Measurements from ENCODE around the gene ADAP1.
"Not testable (repeated sequence)": the region's sequence is repeated elsewhere in the genome, so short reads cannot be mapped to it uniquely, and the experiment has no call there.

The ADAP1 gene

DNA sequence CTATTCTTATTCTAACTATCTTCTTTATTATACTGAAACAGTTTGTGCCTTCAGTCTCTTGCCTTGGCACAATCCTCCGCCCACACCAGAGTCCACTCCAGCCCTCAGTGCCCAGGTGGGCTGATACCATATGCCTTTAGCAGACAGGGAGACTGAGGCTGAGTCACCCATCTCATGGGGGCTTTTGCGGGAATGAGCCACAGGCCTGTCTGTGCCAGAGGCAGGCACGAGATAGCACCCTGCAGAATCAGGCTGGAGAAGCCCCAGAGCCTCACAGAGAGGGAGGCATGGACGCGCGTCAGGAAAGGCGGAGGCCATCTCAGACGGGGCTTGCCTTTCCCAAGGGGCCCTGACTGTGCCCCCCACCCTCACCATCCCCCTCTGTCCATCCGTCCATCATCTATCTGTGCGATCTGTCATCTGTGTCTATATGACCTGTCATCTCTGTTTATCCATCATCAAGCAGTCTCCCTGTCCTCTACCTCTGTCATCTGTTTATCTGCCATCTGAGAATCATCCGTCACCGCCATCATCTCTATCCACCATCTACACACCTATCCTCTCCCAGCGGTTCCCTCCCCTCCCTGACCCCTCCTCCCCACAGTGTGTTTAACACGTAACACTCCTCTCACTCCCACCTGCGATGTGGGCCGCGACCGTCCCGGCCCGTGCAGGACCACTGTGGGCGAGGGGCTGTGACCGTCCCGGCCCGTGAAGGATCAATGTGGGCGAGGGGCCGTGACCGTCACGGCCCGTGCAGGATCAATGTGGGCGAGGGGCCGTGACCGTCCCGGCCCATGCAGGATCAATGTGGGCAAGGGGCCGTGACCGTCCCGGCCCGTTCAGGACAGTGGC lies 7.3 kb upstream of the ADAP1 start:
- Histone ChIP-seq H3K27me3 (ENCODE audit: control insufficient read depth, insufficient read depth, low read length) (no peaks in the 10 kb centered on the region), H3K4me3 (ENCODE audit: low read depth, low read length) (no peak overlapping the region), H3K36me3 (ENCODE audit: control insufficient read depth, insufficient read depth, low read length) (peaks cover 3% of the 10 kb centered on the region; the same call in 1 of the 2 replicates), H3K9me3 (ENCODE audit: control insufficient read depth, insufficient read depth, low read length) (no peaks in the 10 kb centered on the region), H3K4me1 (ENCODE audit: control insufficient read depth, insufficient read depth, low read length) (0 out of 2 replicates have a peak, but pooled peaks cover 6% of the 10 kb centered on the region), H3K27ac (ENCODE audit: low read depth, low read length) (no peak overlapping the region), H3K9ac (ENCODE audit: low read depth, low read length) (no peak overlapping the region)

DNA sequence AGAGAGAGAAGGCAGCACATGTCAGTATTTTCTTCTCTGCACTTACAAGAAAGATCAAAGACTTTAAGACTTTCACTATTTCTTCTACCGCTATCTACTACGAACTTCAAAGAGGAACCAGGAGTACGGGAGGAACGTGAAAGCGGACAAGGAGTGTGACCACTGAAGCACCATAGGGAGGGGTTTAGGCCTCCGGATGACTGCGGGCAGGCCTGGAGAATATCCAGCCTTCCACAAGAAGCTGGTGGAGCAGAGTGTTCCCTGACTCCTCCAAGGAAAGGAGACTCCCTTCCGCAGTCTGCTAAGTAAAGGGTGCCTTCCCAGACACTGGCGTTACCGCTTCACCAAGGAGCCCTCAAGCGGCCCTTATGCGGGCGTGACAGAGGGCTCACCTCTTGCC lies 6.5 kb upstream of the ADAP1 start:
- H3K4me3 ChIP-seq (ENCODE audit: low read depth, low read length); H3K36me3 ChIP-seq (ENCODE audit: control insufficient read depth, insufficient read depth, low read length); H3K27me3 ChIP-seq (ENCODE audit: control insufficient read depth, insufficient read depth, low read length); H3K9me3 ChIP-seq (ENCODE audit: control insufficient read depth, insufficient read depth, low read length); H3K4me1 ChIP-seq (ENCODE audit: control insufficient read depth, insufficient read depth, low read length); H3K27ac ChIP-seq (ENCODE audit: low read depth, low read length); H3K9ac ChIP-seq (ENCODE audit: low read depth, low read length): not testable (repeated sequence)

DNA sequence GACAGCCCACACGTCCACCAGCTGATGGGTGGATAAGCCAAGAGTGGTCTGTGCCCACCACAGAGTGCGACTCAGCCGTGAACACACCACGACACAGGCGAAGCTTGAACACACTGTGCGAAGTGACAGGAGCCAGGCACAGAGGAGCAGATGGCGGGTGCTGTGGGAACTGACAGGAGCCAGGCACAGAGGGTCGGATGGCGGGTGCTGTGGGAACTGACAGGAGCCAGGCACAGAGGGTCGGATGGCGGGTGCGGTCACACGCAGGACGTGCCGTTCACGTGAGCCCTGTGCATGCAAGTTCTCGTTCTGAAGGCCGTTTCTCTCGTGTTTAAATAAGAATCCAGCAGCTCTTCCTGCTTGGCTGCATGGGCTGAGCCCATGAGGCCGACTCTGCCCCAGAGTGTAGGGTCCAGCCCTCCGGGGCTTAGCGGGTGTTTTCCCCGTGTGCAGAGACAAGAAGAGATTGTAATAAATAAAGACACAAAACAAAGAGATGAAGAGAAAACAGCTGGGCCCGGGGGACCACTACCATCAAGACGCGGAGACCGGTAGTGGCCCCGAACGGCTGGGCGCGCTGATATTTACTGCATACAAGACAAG lies 5.9 kb upstream of the ADAP1 start:
- H3K4me1 ChIP-seq (ENCODE audit: control insufficient read depth, insufficient read depth, low read length) = 0 out of 2 replicates have a peak, but pooled peaks cover 6% of the 10 kb centered on the region
- H3K9ac ChIP-seq (ENCODE audit: low read depth, low read length) = no peak overlapping the region
- H3K4me3 ChIP-seq (ENCODE audit: low read depth, low read length) = no peak overlapping the region
- peaks cover 7% of the 10 kb centered on the region for H3K27me3 ChIP-seq (ENCODE audit: control insufficient read depth, insufficient read depth, low read length)
- H3K27ac ChIP-seq (ENCODE audit: low read depth, low read length) = no peak overlapping the region
- H3K9me3 ChIP-seq (ENCODE audit: control insufficient read depth, insufficient read depth, low read length) = no peaks in the 10 kb centered on the region
- H3K36me3 ChIP-seq (ENCODE audit: control insufficient read depth, insufficient read depth, low read length) = no peaks in the 10 kb centered on the region

DNA sequence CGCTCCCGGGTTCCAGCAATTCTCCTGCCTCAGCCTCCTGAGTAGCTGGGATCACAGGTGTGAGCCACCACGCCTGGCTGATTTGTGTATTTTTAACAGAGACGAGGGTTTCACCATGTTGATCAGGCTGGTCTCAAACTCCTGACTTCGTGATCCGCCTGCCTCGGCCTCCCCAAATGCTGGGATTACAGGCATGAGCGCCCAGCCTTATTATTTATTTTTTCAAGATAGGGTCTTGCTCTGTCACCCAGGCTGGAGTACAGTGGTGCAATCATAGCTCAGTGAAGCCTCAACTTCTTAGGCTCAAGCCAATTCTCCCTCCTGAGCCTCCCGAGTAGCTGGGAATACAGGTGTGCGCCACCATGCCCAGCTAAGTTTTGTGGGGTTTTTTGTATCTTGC lies 5.3 kb upstream of the ADAP1 start:
- peaks cover 13% of the 10 kb centered on the region for H3K27me3 ChIP-seq (ENCODE audit: control insufficient read depth, insufficient read depth, low read length)
- H3K4me3 ChIP-seq (ENCODE audit: low read depth, low read length); H3K9ac ChIP-seq (ENCODE audit: low read depth, low read length); H3K27ac ChIP-seq (ENCODE audit: low read depth, low read length); H3K9me3 ChIP-seq (ENCODE audit: control insufficient read depth, insufficient read depth, low read length); H3K4me1 ChIP-seq (ENCODE audit: control insufficient read depth, insufficient read depth, low read length); H3K36me3 ChIP-seq (ENCODE audit: control insufficient read depth, insufficient read depth, low read length): not testable (repeated sequence)

- H3K36me3 ChIP-seq (ENCODE audit: control insufficient read depth, insufficient read depth, low read length) = no peaks in the 10 kb centered on the region
- H3K4me3 ChIP-seq (ENCODE audit: low read depth, low read length) = no peak overlapping the region
- H3K4me1 ChIP-seq (ENCODE audit: control insufficient read depth, insufficient read depth, low read length) = 0 out of 2 replicates have a peak, but pooled peaks cover 6% of the 10 kb centered on the region
- H3K9me3 ChIP-seq (ENCODE audit: control insufficient read depth, insufficient read depth, low read length) = no peaks in the 10 kb centered on the region
- H3K9ac ChIP-seq (ENCODE audit: low read depth, low read length) = no peak overlapping the region
- no peak overlapping the region for H3K27ac ChIP-seq (ENCODE audit: low read depth, low read length)
- peaks cover 14% of the 10 kb centered on the region for H3K27me3 ChIP-seq (ENCODE audit: control insufficient read depth, insufficient read depth, low read length)
These were observed 4.8 kb upstream of the ADAP1 start for GRCh38 chr7:959271-959670.

GRCh38 chr7:958221-959200 lies 4.0 kb upstream of the ADAP1 start:
- H3K4me1 ChIP-seq (ENCODE audit: control insufficient read depth, insufficient read depth, low read length) = 0 out of 2 replicates have a peak, but pooled peaks cover 6% of the 10 kb centered on the region
- H3K4me3 ChIP-seq (ENCODE audit: low read depth, low read length) = no peak overlapping the region
- no peak overlapping the region for H3K27ac ChIP-seq (ENCODE audit: low read depth, low read length)
- no peak overlapping the region for H3K9ac ChIP-seq (ENCODE audit: low read depth, low read length)
- peaks cover 18% of the 10 kb centered on the region for H3K27me3 ChIP-seq (ENCODE audit: control insufficient read depth, insufficient read depth, low read length)
- no peaks in the 10 kb centered on the region for H3K36me3 ChIP-seq (ENCODE audit: control insufficient read depth, insufficient read depth, low read length)
- no peaks in the 10 kb centered on the region for H3K9me3 ChIP-seq (ENCODE audit: control insufficient read depth, insufficient read depth, low read length)

DNA sequence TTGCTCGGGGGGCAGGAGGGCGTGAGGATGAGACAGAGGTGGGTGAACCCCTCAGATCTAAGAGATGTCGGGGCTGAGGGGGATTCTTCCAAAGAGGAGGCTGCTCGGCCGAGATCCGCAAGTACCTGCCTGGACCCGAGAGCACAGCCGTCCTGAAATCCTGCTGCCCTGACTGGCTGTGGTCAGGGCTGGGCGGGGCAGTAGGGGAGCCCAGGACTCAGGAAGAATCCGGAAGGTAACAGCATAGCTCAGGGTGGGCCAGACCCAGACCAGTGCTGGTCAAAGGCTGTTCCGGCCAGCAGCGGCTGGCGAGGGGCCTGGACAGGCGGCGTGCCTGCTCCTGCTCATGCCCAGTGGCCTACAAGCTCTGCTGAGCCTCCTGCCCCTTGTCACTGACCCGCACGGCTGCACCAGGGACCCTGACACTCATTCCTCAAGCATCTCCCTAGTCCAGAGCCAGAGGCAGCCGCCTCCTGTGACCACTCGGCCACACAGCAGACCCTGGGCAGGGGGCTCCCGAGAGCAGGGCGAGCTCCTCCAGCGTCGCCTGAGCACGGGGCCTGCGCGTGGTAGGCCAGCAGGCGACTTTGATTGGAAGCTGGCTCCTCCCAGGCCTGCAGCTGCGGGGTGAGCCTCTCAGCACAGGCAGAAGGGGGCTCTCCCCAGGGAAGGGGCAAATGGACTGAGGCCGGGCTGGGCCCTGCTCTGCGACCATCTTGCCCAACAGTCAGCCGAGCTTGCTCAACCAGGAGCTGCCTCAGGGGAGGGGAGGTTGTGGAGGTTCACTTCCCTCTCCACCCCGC lies 3.1 kb upstream of the ADAP1 start:
- Histone ChIP-seq H3K27ac (ENCODE audit: low read depth, low read length) (no peak overlapping the region), H3K27me3 (ENCODE audit: control insufficient read depth, insufficient read depth, low read length) (peaks cover 27% of the 10 kb centered on the region), H3K9ac (ENCODE audit: low read depth, low read length) (no peak overlapping the region), H3K4me1 (ENCODE audit: control insufficient read depth, insufficient read depth, low read length) (0 out of 2 replicates have a peak, but pooled peaks cover 6% of the 10 kb centered on the region), H3K9me3 (ENCODE audit: control insufficient read depth, insufficient read depth, low read length) (no peaks in the 10 kb centered on the region), H3K4me3 (ENCODE audit: low read depth, low read length) (no peak overlapping the region), H3K36me3 (ENCODE audit: control insufficient read depth, insufficient read depth, low read length) (no peaks in the 10 kb centered on the region)

DNA sequence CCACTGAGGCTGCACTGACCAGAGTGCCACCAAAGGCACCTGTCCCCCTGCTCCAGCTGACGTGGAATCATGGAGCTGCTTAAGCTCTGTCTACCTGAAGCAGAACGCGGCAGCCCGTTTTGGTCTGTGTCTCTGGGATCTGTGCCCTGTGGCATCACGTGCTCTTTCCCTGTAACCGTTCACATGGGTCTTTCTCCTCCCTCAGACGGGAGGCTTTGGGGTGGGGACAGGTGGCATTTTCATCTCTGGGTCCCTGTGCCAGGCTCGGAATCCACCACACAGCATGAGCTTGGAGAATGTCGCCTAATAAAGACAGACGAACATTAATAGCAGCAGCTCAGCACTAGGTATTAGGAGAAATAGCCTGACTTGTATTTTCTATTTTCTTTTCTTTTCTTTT lies 1.6 kb upstream of the ADAP1 start:
- Histone ChIP-seq H3K4me1 (ENCODE audit: control insufficient read depth, insufficient read depth, low read length) (0 out of 2 replicates have a peak, but pooled peaks cover 6% of the 10 kb centered on the region), H3K36me3 (ENCODE audit: control insufficient read depth, insufficient read depth, low read length) (no peaks in the 10 kb centered on the region), H3K27ac (ENCODE audit: low read depth, low read length) (no peak overlapping the region), H3K27me3 (ENCODE audit: control insufficient read depth, insufficient read depth, low read length) (peaks cover 30% of the 10 kb centered on the region), H3K9ac (ENCODE audit: low read depth, low read length) (no peak overlapping the region), H3K4me3 (ENCODE audit: low read depth, low read length) (no peak overlapping the region), H3K9me3 (ENCODE audit: control insufficient read depth, insufficient read depth, low read length) (no peaks in the 10 kb centered on the region)

GRCh38 chr7:953547-954327 lies 743 bp downstream of the ADAP1 start:
- H3K27ac ChIP-seq (ENCODE audit: low read depth, low read length) = no peak overlapping the region
- no peaks in the 10 kb centered on the region for H3K4me1 ChIP-seq (ENCODE audit: control insufficient read depth, insufficient read depth, low read length)
- peak overlapping the region; percentile 62 for H3K4me3 ChIP-seq (ENCODE audit: low read depth, low read length)
- no peaks in the 10 kb centered on the region for H3K36me3 ChIP-seq (ENCODE audit: control insufficient read depth, insufficient read depth, low read length)
- peaks cover 30% of the 10 kb centered on the region for H3K27me3 ChIP-seq (ENCODE audit: control insufficient read depth, insufficient read depth, low read length)
- H3K9ac ChIP-seq (ENCODE audit: low read depth, low read length) = no peak overlapping the region
- no peaks in the 10 kb centered on the region for H3K9me3 ChIP-seq (ENCODE audit: control insufficient read depth, insufficient read depth, low read length)
